ENCODE measurements around the gene VSX1. TPM values are rescaled to one million over a fixed set of nuclear protein-coding genes. Genes with fewer than 3 reads are reported as not detected.

Gene VSX1
- total RNA-seq, 2 donors from 2014 or later = not detected

GRCh38 chr20:25099601-25100140 is 17.7 kb upstream of the VSX1 start:
- peaks cover 4% of the 10 kb centered on the region for H3K27me3 Mint-ChIP-seq
- peak overlapping the region; percentile 50 for H3K27ac Mint-ChIP-seq
- no peaks in the 10 kb centered on the region for H3K9me3 Mint-ChIP-seq
- H3K36me3 Mint-ChIP-seq (ENCODE audit: low read depth) = no peaks in the 10 kb centered on the region
- peaks cover 12% of the 10 kb centered on the region for H3K4me1 Mint-ChIP-seq
- peak; percentile 51 for ATAC-seq (replicated peaks)
- H3K4me3 Mint-ChIP-seq = peak overlapping the region; percentile 50

GRCh38 chr20:25097498-25097897 is 15.6 kb upstream of the VSX1 start:
- ATAC-seq (replicated peaks) = no peak
- Mint-ChIP-seq H3K4me3 (no peak overlapping the region), H3K36me3 (ENCODE audit: low read depth) (no peaks in the 10 kb centered on the region)

GRCh38 chr20:25090492-25091429 is 8.8 kb upstream of the VSX1 start:
- Mint-ChIP-seq H3K4me3 (peak overlapping the region; percentile 70), H3K36me3 (ENCODE audit: low read depth) (no peaks in the 10 kb centered on the region), H3K4me1 (peaks cover 37% of the 10 kb centered on the region), H3K27me3 (peaks cover 3% of the 10 kb centered on the region), H3K27ac (peak overlapping the region; percentile 78), H3K9me3 (no peaks in the 10 kb centered on the region)
- peak; percentile 96 for ATAC-seq (replicated peaks)

More at GRCh38 chr20:25097498-25097897, 15.6 kb upstream of the VSX1 start:
- Mint-ChIP-seq H3K27me3 (no peaks in the 10 kb centered on the region), H3K9me3 (no peaks in the 10 kb centered on the region), H3K4me1 (peaks cover 15% of the 10 kb centered on the region), H3K27ac (no peak overlapping the region)

DNA sequence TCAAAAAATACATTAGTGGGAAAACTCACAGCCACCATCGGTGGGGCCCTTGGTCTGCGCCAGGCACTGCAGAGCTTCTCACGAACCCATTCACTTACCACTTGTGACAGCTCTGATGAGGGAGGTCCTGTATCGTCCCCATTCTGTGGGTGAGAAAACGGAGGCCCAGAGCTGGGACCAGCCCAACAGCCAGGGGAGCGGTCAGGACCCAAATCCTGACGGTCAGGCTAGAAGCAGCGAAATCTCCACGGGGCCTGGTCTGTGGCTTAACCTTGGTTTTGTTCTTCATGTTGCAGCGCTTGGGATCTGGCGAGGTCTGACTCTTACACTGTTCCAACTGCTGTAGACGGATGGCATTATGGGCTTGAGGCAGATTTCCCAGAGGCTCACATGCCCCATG is 7.7 kb upstream of the VSX1 start:
- H3K4me3 Mint-ChIP-seq = no peak overlapping the region
- no peaks in the 10 kb centered on the region for H3K9me3 Mint-ChIP-seq
- peak overlapping the region; percentile 46 for H3K27ac Mint-ChIP-seq
- ATAC-seq (replicated peaks) = no peak
- H3K27me3 Mint-ChIP-seq = peaks cover 8% of the 10 kb centered on the region
- H3K36me3 Mint-ChIP-seq (ENCODE audit: low read depth) = no peaks in the 10 kb centered on the region
- peaks cover 37% of the 10 kb centered on the region for H3K4me1 Mint-ChIP-seq

DNA sequence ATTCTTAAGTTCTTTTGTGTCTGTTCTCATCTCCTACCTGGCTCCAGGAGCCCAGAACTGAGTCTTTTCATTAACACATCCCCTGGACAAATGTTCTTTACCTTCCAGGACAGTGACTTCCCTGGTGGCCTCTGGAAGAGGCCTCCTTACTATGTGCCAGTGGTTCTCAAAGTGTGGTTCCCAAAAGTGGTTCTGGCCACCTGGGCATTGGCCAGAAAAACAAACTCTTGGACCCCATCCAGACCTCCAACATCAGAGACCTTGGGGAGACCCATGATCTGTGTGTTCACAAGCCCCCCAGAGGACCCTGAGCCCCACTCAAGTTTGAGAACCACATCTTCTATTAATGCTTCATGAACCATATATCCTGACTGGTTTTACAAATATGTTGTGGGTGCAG is 7.2 kb upstream of the VSX1 start:
- H3K27ac Mint-ChIP-seq = peak overlapping the region; percentile 46
- ATAC-seq (replicated peaks) = no peak
- H3K4me1 Mint-ChIP-seq = peaks cover 37% of the 10 kb centered on the region
- H3K36me3 Mint-ChIP-seq (ENCODE audit: low read depth) = no peaks in the 10 kb centered on the region
- H3K27me3 Mint-ChIP-seq = peaks cover 12% of the 10 kb centered on the region
- no peak overlapping the region for H3K4me3 Mint-ChIP-seq
- H3K9me3 Mint-ChIP-seq = no peaks in the 10 kb centered on the region

DNA sequence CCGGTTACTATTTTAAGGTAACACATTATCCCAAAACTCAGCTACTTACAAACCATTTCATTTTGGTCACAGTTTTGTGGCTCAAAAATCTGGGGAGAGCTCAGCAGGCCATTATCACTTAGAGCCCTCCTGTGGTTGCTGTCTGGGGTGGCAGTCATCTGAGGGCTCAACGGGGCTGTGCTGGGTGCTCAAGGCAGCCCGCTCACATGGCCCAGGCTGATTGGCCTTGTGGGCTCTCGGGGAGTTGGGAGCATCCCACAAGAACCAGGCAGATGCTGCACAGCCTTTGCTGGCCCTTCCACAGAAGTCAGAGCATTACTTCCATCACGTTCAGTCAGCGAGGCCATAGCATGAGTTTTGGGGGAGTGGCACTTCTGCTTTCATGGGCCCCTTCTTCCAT is 6.3 kb upstream of the VSX1 start:
- Mint-ChIP-seq H3K36me3 (ENCODE audit: low read depth) (no peaks in the 10 kb centered on the region), H3K4me3 (no peak overlapping the region), H3K27ac (no peak overlapping the region), H3K9me3 (no peaks in the 10 kb centered on the region), H3K27me3 (peaks cover 19% of the 10 kb centered on the region), H3K4me1 (peaks cover 37% of the 10 kb centered on the region)
- ATAC-seq (replicated peaks) = no peak

GRCh38 chr20:25087186-25087929 is 5.4 kb upstream of the VSX1 start:
- H3K36me3 Mint-ChIP-seq (ENCODE audit: low read depth) = peaks cover 5% of the 10 kb centered on the region
- H3K27ac Mint-ChIP-seq = no peak overlapping the region
- ATAC-seq (replicated peaks) = no peak
- H3K9me3 Mint-ChIP-seq = no peaks in the 10 kb centered on the region
- H3K4me3 Mint-ChIP-seq = no peak overlapping the region
- H3K4me1 Mint-ChIP-seq = peaks cover 38% of the 10 kb centered on the region
- peaks cover 25% of the 10 kb centered on the region for H3K27me3 Mint-ChIP-seq

- peaks cover 24% of the 10 kb centered on the region for H3K4me1 Mint-ChIP-seq
- ATAC-seq (replicated peaks) = no peak
- no peak overlapping the region for H3K4me3 Mint-ChIP-seq
- peaks cover 27% of the 10 kb centered on the region for H3K27me3 Mint-ChIP-seq
- no peak overlapping the region for H3K27ac Mint-ChIP-seq
- no peaks in the 10 kb centered on the region for H3K9me3 Mint-ChIP-seq
- H3K36me3 Mint-ChIP-seq (ENCODE audit: low read depth) = peaks cover 5% of the 10 kb centered on the region
Measured at GRCh38 chr20:25085756-25086495, 4.0 kb upstream of the VSX1 start.

- Mint-ChIP-seq H3K36me3 (ENCODE audit: low read depth) (peaks cover 5% of the 10 kb centered on the region), H3K4me1 (peaks cover 13% of the 10 kb centered on the region), H3K9me3 (no peaks in the 10 kb centered on the region), H3K4me3 (peak overlapping the region; percentile 37), H3K27ac (no peak overlapping the region), H3K27me3 (peaks cover 37% of the 10 kb centered on the region)
- ATAC-seq (replicated peaks) = no peak
Measured at GRCh38 chr20:25084626-25085187, 2.8 kb upstream of the VSX1 start.

GRCh38 chr20:25083773-25084625 is 2.1 kb upstream of the VSX1 start:
- ATAC-seq (replicated peaks) = no peak
- H3K4me3 Mint-ChIP-seq = peak overlapping the region; percentile 37

GRCh38 chr20:25083141-25083772 is 1.3 kb upstream of the VSX1 start:
- H3K4me3 Mint-ChIP-seq = peak overlapping the region; percentile 37
- no peak for ATAC-seq (replicated peaks)
- peaks cover 5% of the 10 kb centered on the region for H3K36me3 Mint-ChIP-seq (ENCODE audit: low read depth)
- H3K9me3 Mint-ChIP-seq = no peaks in the 10 kb centered on the region
- H3K4me1 Mint-ChIP-seq = peaks cover 5% of the 10 kb centered on the region
- peaks cover 50% of the 10 kb centered on the region for H3K27me3 Mint-ChIP-seq
- H3K27ac Mint-ChIP-seq = no peak overlapping the region

More at GRCh38 chr20:25083773-25084625, 2.1 kb upstream of the VSX1 start:
- H3K27me3 Mint-ChIP-seq = peaks cover 42% of the 10 kb centered on the region
- no peak overlapping the region for H3K27ac Mint-ChIP-seq
- H3K9me3 Mint-ChIP-seq = no peaks in the 10 kb centered on the region
- peaks cover 6% of the 10 kb centered on the region for H3K4me1 Mint-ChIP-seq
- H3K36me3 Mint-ChIP-seq (ENCODE audit: low read depth) = peaks cover 5% of the 10 kb centered on the region

- peaks cover 5% of the 10 kb centered on the region for H3K36me3 Mint-ChIP-seq (ENCODE audit: low read depth)
- H3K27ac Mint-ChIP-seq = no peak overlapping the region
- H3K4me1 Mint-ChIP-seq = peaks cover 5% of the 10 kb centered on the region
- ATAC-seq (replicated peaks) = no peak
- peaks cover 56% of the 10 kb centered on the region for H3K27me3 Mint-ChIP-seq
- H3K4me3 Mint-ChIP-seq = peak overlapping the region; percentile 21
- no peaks in the 10 kb centered on the region for H3K9me3 Mint-ChIP-seq
Measured at GRCh38 chr20:25082498-25082873, 545 bp upstream of the VSX1 start.
